GM19239 (cell line): ENCODE measurements around the gene SAG.

ENCODE experiments used
- DNase-seq: peaks from one replicate; pipeline ENCODE4 v3.0.0; 2011; ENCODE audit warnings: low spot score; ENCODE audit not compliant: insufficient read length
- FAIRE-seq: peaks from 2 replicates; lab custom pipeline; 2011; peaks lifted over from hg19 to GRCh38; lab: Jason Lieb, UNC

The SAG gene

GRCh38 chr2:233352141-233352842 lies 44.7 kb downstream of the SAG start:
- DNase-seq (no peak), FAIRE-seq (no peak)

GRCh38 chr2:233353101-233353768 lies 45.6 kb downstream of the SAG start:
- DNase-seq (no peak), FAIRE-seq (no peak)

GRCh38 chr2:233353769-233354499 lies 46.3 kb downstream of the SAG start, which contains the start of gene DGKD:
Gene DGKD, plus strand, starts transcription at chr2:233354494. Its CDS starts 25 bp downstream, at chr2:233354519.
- peak; percentile 90 for FAIRE-seq
- peak; percentile 86 for DNase-seq

- FAIRE-seq (no peak), DNase-seq (no peak)
Measured at GRCh38 chr2:233354500-233354924, 46.9 kb downstream of the SAG start.

- FAIRE-seq (peak; percentile 71), DNase-seq (no peak)
Measured at GRCh38 chr2:233354971-233355574, 47.5 kb downstream of the SAG start.

GRCh38 chr2:233355916-233356315 lies 48.3 kb downstream of the SAG start:
- FAIRE-seq (no peak), DNase-seq (no peak)

- FAIRE-seq (peak; percentile 84), DNase-seq (no peak)
Measured at GRCh38 chr2:233356546-233357308, 49.1 kb downstream of the SAG start.

GRCh38 chr2:233358335-233358734 lies 50.7 kb downstream of the SAG start:
- FAIRE-seq, result peak; percentile 72
- no peak for DNase-seq

- FAIRE-seq, result peak; percentile 86
- no peak for DNase-seq
Measured at GRCh38 chr2:233358947-233359346, 51.3 kb downstream of the SAG start.

GRCh38 chr2:233359823-233360222 lies 52.2 kb downstream of the SAG start:
- no peak for DNase-seq
- FAIRE-seq, result no peak

GRCh38 chr2:233360771-233361176 lies 53.2 kb downstream of the SAG start:
- no peak for DNase-seq
- FAIRE-seq, result no peak

GRCh38 chr2:233361297-233361696 lies 53.7 kb downstream of the SAG start:
- DNase-seq, result no peak
- FAIRE-seq, result no peak

GRCh38 chr2:233362742-233363141 lies 55.1 kb downstream of the SAG start:
- DNase-seq (no peak), FAIRE-seq (no peak)

- no peak for DNase-seq
- peak; percentile 53 for FAIRE-seq
Measured at GRCh38 chr2:233363744-233364235, 56.2 kb downstream of the SAG start.

- DNase-seq (no peak), FAIRE-seq (no peak)
Measured at GRCh38 chr2:233365861-233366520, 58.4 kb downstream of the SAG start.

GRCh38 chr2:233367586-233367985 lies 60.0 kb downstream of the SAG start:
- DNase-seq (no peak), FAIRE-seq (no peak)

- DNase-seq, result no peak
- FAIRE-seq, result no peak
Measured at GRCh38 chr2:233368756-233369155, 61.1 kb downstream of the SAG start.

GRCh38 chr2:233369462-233369861 lies 61.8 kb downstream of the SAG start:
- DNase-seq (no peak), FAIRE-seq (no peak)
